ENCODE measurements around the gene ESRRG.

Gene ESRRG

DNA sequence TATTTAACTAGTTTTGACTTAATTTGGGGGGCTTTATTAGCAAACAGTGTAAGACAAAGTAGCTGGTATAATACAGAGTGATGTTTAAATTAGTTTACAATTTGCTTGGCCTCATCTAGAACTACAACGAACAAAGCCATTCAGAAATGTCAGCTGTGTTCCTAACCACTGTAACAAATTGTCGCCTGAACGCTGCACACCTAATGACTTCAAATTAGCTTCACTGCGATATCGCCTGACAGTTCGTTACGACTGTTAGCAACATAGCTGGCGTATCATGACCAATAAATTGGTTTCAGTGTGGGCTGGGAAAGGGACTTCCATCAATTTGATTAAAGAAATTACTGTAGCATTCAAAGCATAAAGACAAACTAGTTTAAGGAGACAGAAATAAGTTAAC is 160.1 kb downstream of the ESRRG start:
- no peaks in the 10 kb centered on the region for H3K27me3 ChIP-seq
- no peak overlapping the region for H3K27ac ChIP-seq
- no peaks in the 10 kb centered on the region for H3K36me3 ChIP-seq
- no peaks in the 10 kb centered on the region for H3K9me3 ChIP-seq
- TF ChIP-seq, protein P1, sequence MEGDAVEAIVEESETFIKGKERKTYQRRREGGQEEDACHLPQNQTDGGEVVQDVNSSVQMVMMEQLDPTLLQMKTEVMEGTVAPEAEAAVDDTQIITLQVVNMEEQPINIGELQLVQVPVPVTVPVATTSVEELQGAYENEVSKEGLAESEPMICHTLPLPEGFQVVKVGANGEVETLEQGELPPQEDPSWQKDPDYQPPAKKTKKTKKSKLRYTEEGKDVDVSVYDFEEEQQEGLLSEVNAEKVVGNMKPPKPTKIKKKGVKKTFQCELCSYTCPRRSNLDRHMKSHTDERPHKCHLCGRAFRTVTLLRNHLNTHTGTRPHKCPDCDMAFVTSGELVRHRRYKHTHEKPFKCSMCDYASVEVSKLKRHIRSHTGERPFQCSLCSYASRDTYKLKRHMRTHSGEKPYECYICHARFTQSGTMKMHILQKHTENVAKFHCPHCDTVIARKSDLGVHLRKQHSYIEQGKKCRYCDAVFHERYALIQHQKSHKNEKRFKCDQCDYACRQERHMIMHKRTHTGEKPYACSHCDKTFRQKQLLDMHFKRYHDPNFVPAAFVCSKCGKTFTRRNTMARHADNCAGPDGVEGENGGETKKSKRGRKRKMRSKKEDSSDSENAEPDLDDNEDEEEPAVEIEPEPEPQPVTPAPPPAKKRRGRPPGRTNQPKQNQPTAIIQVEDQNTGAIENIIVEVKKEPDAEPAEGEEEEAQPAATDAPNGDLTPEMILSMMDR (IDR thresholded peaks at IDR 0.05), result no peak
- intact Hi-C loops (cut with DNase I; ENCODE audit: low total_unique reads), result no loop called here
- no peak overlapping the region for H3K4me3 ChIP-seq
- DNase-seq, result no peak
- H3K4me1 ChIP-seq, result no peaks in the 10 kb centered on the region

GRCh38 chr1:216562383-216562782 is 160.8 kb downstream of the ESRRG start:
- Histone ChIP-seq H3K36me3 (no peaks in the 10 kb centered on the region), H3K9me3 (no peaks in the 10 kb centered on the region), H3K27ac (no peak overlapping the region), H3K4me3 (no peak overlapping the region), H3K27me3 (no peaks in the 10 kb centered on the region), H3K4me1 (no peaks in the 10 kb centered on the region)
- DNase-seq, result no peak
- intact Hi-C loops (cut with DNase I; ENCODE audit: low total_unique reads), result no loop called here
- TF ChIP-seq, protein P1 (IDR thresholded peaks at IDR 0.05), result no peak

DNA sequence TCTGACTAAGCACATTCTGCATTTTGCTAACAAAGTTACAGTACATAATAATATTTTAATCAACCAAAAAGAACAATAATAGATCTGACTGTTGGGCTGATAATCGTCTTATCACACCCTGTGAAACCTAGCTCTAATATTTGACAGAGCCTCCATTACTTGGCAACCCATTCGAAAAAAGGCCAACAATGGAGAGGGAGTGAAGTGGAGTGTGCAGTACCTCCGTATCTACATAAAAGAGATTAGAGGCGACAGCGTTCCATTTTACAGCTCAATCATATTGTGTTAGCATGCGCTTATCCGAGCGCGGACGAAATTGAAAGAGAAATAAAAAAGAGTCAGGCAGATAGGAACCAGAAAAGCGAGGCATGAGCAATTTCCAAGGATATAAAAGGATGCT is 162.7 kb downstream of the ESRRG start:
- TF ChIP-seq, protein P1 (IDR thresholded peaks at IDR 0.05), result no peak

GRCh38 chr1:216559359-216559758 is 163.9 kb downstream of the ESRRG start:
- Histone ChIP-seq H3K27me3 (no peaks in the 10 kb centered on the region), H3K27ac (no peak overlapping the region), H3K36me3 (no peaks in the 10 kb centered on the region), H3K9me3 (no peaks in the 10 kb centered on the region), H3K4me1 (no peaks in the 10 kb centered on the region), H3K4me3 (no peak overlapping the region)
- intact Hi-C loops (cut with DNase I; ENCODE audit: low total_unique reads), result no loop called here
- TF ChIP-seq, protein P1 (IDR thresholded peaks at IDR 0.05), result no peak
- no peak for DNase-seq

More for the DNA sequence above, 162.7 kb downstream of the ESRRG start:
- H3K27ac ChIP-seq, result no peak overlapping the region
- intact Hi-C loops (cut with DNase I; ENCODE audit: low total_unique reads), result no loop called here
- no peaks in the 10 kb centered on the region for H3K4me1 ChIP-seq
- no peak overlapping the region for H3K4me3 ChIP-seq
- no peak for DNase-seq
- no peaks in the 10 kb centered on the region for H3K36me3 ChIP-seq
- no peaks in the 10 kb centered on the region for H3K27me3 ChIP-seq
- H3K9me3 ChIP-seq, result no peaks in the 10 kb centered on the region

GRCh38 chr1:216555653-216556052 is 167.6 kb downstream of the ESRRG start:
- Histone ChIP-seq H3K36me3 (no peaks in the 10 kb centered on the region), H3K9me3 (no peaks in the 10 kb centered on the region), H3K27ac (no peak overlapping the region), H3K27me3 (no peaks in the 10 kb centered on the region), H3K4me3 (no peak overlapping the region), H3K4me1 (no peaks in the 10 kb centered on the region)
- DNase-seq, result no peak
- intact Hi-C loops (cut with DNase I; ENCODE audit: low total_unique reads), result no loop called here
- TF ChIP-seq, protein P1 (IDR thresholded peaks at IDR 0.05), result no peak

DNA sequence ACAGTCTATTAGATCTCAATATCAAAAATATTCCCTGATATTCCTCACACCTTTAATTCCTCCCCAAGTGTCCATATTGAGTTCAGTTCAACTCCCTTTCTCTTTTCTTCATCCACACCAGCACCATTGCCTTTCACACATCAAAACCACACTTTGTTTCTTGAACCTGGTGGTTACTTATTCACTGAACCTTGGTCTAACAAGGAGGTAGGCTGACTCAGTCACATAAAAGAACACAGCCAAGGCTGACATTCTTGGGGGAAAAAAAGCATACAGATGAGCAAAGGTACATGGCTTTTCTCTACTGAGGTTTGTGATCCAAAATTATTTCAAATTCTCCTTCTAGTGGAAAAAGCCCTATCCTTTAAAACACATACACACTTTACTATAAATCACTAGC is 168.3 kb downstream of the ESRRG start:
- H3K4me1 ChIP-seq, result no peaks in the 10 kb centered on the region
- H3K4me3 ChIP-seq, result no peak overlapping the region
- no peaks in the 10 kb centered on the region for H3K27me3 ChIP-seq
- TF ChIP-seq, protein P1 (IDR thresholded peaks at IDR 0.05), result no peak
- no peaks in the 10 kb centered on the region for H3K9me3 ChIP-seq
- no peak for DNase-seq
- no peaks in the 10 kb centered on the region for H3K36me3 ChIP-seq
- intact Hi-C loops (cut with DNase I; ENCODE audit: low total_unique reads), result no loop called here
- no peak overlapping the region for H3K27ac ChIP-seq

Data from tibial artery (tissue), 4 donors.